Neural cell (in vitro differentiated cells): ENCODE results near the gene SH3TC2. TPM values are rescaled to one million over a fixed set of nuclear protein-coding genes. Genes with fewer than 3 reads are reported as not detected.

Experiments used
- H2AFZ ChIP-seq: fragments of 200-600, 300-800 bp; sonication (generic), shearing (Covaris generic); 2 replicates; pipeline ENCODE4 v1.6.0; 2014; ENCODE audit warnings: low read depth, mild to moderate bottlenecking, antibody characterized with exemption, low read length, moderate library complexity
- H3F3A ChIP-seq: fragments of 200-600 bp; shearing (Covaris generic); 2 replicates; pipeline ENCODE4 v1.6.1; 2016; ENCODE audit warnings: mild to moderate bottlenecking, moderate library complexity, mixed read lengths, antibody characterized with exemption, low read length; ENCODE audit not compliant: insufficient read depth, poor library complexity, severe bottlenecking
- H3K27ac ChIP-seq: fragments of 200-600, 300-800 bp; sonication (generic), shearing (Covaris generic); 2 replicates; pipeline ENCODE4 v1.5.1; 2014; ENCODE audit warnings: mild to moderate bottlenecking, low read length, moderate library complexity
- H3K27me3 ChIP-seq: fragments of 300-800, 200-600 bp; sonication (generic), shearing (Covaris generic); 2 replicates; pipeline ENCODE4 v1.6.0; 2014; ENCODE audit warnings: mild to moderate bottlenecking, low read depth, low read length, moderate library complexity; ENCODE audit not compliant: insufficient read depth
- H3K36me3 ChIP-seq: fragments of 300-800, 200-600 bp; sonication (generic), shearing (Covaris generic); 2 replicates; pipeline ENCODE4 v1.5.1; 2014; ENCODE audit warnings: mild to moderate bottlenecking, antibody characterized with exemption, low read length, moderate library complexity; ENCODE audit not compliant: insufficient read depth
- H3K4me2 ChIP-seq: fragments of 300-800, 200-600 bp; sonication (generic), shearing (Covaris generic); 2 replicates; pipeline ENCODE4 v1.6.0; 2014; ENCODE audit warnings: mild to moderate bottlenecking, low read length
- H3K4me3 ChIP-seq: fragments of 300-800, 200-600 bp; sonication (generic), shearing (Covaris generic); 2 replicates; pipeline ENCODE4 v1.5.1; 2014; ENCODE audit warnings: mild to moderate bottlenecking, low read length, moderate library complexity
- H3K79me2 ChIP-seq: fragments of 200-600 bp; shearing (Covaris generic); replicated peaks from 2 replicates; pipeline ENCODE4 v1.6.0; 2014; ENCODE audit warnings: mild to moderate bottlenecking, low read length, moderate library complexity; ENCODE audit not compliant: insufficient read depth
- H3K9ac ChIP-seq: fragments of 300-800, 200-600 bp; sonication (generic), shearing (Covaris generic); 2 replicates; pipeline ENCODE4 v1.6.1; 2016; ENCODE audit warnings: mild to moderate bottlenecking, low read length, mixed read lengths
- H3K9me2 ChIP-seq: fragments of 200-600 bp; shearing (Covaris generic); 2 replicates; pipeline ENCODE4 v1.6.1; 2016; ENCODE audit warnings: mild to moderate bottlenecking, low read length, mixed read lengths; ENCODE audit not compliant: insufficient read depth
- H3K9me3 ChIP-seq: fragments of 200-600, 300-800 bp; sonication (generic), shearing (Covaris generic); 2 replicates; pipeline ENCODE4 v1.6.1; 2016; ENCODE audit warnings: mild to moderate bottlenecking, mixed run types, low read length, moderate library complexity, mixed read lengths
- H4K20me1 ChIP-seq: fragments of 200-600 bp; shearing (Covaris generic); 2 replicates; pipeline ENCODE4 v1.6.1; 2016; ENCODE audit warnings: mild to moderate bottlenecking, mixed run types; ENCODE audit not compliant: insufficient read depth
- CTCF ChIP-seq: fragments of 450-650 bp; IDR thresholded peaks from 2 replicates; pipeline ENCODE4 v1.5.1; 2014; ENCODE audit warnings: antibody characterized with exemption, mild to moderate bottlenecking, moderate library complexity; ENCODE audit not compliant: poor library complexity, severe bottlenecking
- EP300 ChIP-seq: fragments of 450-650 bp; conservative IDR thresholded peaks from 2 replicates; pipeline ENCODE4 v1.6.1; 2014; ENCODE audit warnings: antibody characterized with exemption, mild to moderate bottlenecking, moderate library complexity; ENCODE audit not compliant: poor library complexity, severe bottlenecking
- EZH2 ChIP-seq: fragments of 200-600, 300-800 bp; shearing (Covaris generic), sonication (generic); IDR thresholded peaks from 2 replicates; pipeline ENCODE4 v1.6.1; 2014; ENCODE audit warnings: antibody characterized with exemption, low read length, borderline replicate concordance, mild to moderate bottlenecking; ENCODE audit not compliant: insufficient read depth, poor library complexity, severe bottlenecking
- MXI1 ChIP-seq: fragments of 450-650 bp; conservative IDR thresholded peaks from 2 replicates; pipeline ENCODE4 v1.6.1; 2014; ENCODE audit warnings: antibody characterized with exemption, mild to moderate bottlenecking; ENCODE audit not compliant: poor library complexity, severe bottlenecking
- POLR2AphosphoS5 ChIP-seq: IDR thresholded peaks from 2 replicates; pipeline ENCODE4 v1.6.1; 2012
- RAD21 ChIP-seq: fragments of 450-650 bp; conservative IDR thresholded peaks from 2 replicates; pipeline ENCODE4 v1.6.1; 2014; ENCODE audit warnings: antibody characterized with exemption, mild to moderate bottlenecking, moderate library complexity
- REST ChIP-seq: IDR thresholded peaks from 2 replicates; pipeline ENCODE4 v1.6.1; 2012; ENCODE audit warnings: borderline replicate concordance
- SMC3 ChIP-seq: fragments of 450-650 bp; conservative IDR thresholded peaks from 2 replicates; pipeline ENCODE4 v1.6.1; 2014; ENCODE audit warnings: antibody characterized with exemption, mild to moderate bottlenecking, moderate library complexity; ENCODE audit not compliant: poor library complexity
- TAF1 ChIP-seq: IDR thresholded peaks from 2 replicates; pipeline ENCODE4 v1.6.1; 2012; ENCODE audit warnings: low read depth
- polyA plus RNA-seq: library from polyadenylated mRNA; depleted of rRNA; stranded (reverse); fragments of >200 nt; gene quantifications from 2 replicates; pipeline ENCODE4 v1.2.3, GENCODE V29; 2014

The SH3TC2 gene
- polyA plus RNA-seq, 1 donor from 2014 or later, result not detected

- TF ChIP-seq SMC3, result no peak
- no peak overlapping the region for H3K4me2 ChIP-seq
- no peaks in the 10 kb centered on the region for H3K9me2 ChIP-seq
- H3K79me2 ChIP-seq, result no peaks in the 10 kb centered on the region
- no peaks in the 10 kb centered on the region for H3K36me3 ChIP-seq
- H2AFZ ChIP-seq, result no peak overlapping the region
- H3K9me3 ChIP-seq, result no peaks in the 10 kb centered on the region
- no peaks in the 10 kb centered on the region for H3K27me3 ChIP-seq
- no peak overlapping the region for H3K9ac ChIP-seq
- H3F3A ChIP-seq, result no peaks in the 10 kb centered on the region
- H3K4me3 ChIP-seq, result no peak overlapping the region
- H4K20me1 ChIP-seq, result no peaks in the 10 kb centered on the region
- H3K27ac ChIP-seq, result no peak overlapping the region
Measured at GRCh38 chr5:149028161-149028560, 34.7 kb downstream of the SH3TC2 start.

GRCh38 chr5:149027636-149028035 lies 35.2 kb downstream of the SH3TC2 start:
- Histone ChIP-seq H3K9me3 (no peaks in the 10 kb centered on the region), H3K27ac (no peak overlapping the region)

More at GRCh38 chr5:149027636-149028035, 35.2 kb downstream of the SH3TC2 start:
- no peaks in the 10 kb centered on the region for H3K27me3 ChIP-seq
- H3K4me2 ChIP-seq, result no peak overlapping the region
- H3F3A ChIP-seq, result no peaks in the 10 kb centered on the region
- no peak overlapping the region for H2AFZ ChIP-seq
- H3K9ac ChIP-seq, result no peak overlapping the region
- H4K20me1 ChIP-seq, result no peaks in the 10 kb centered on the region
- no peaks in the 10 kb centered on the region for H3K79me2 ChIP-seq
- no peaks in the 10 kb centered on the region for H3K36me3 ChIP-seq
- H3K9me2 ChIP-seq, result no peaks in the 10 kb centered on the region
- H3K4me3 ChIP-seq, result no peak overlapping the region
- TF ChIP-seq RAD21 (no peak), REST (no peak), TAF1 (no peak), MXI1 (no peak), EZH2 (no peak), CTCF (no peak), SMC3 (no peak), POLR2AphosphoS5 (no peak), EP300 (no peak)
